ENCODE results near the gene DNAJB9. TPM values are rescaled to one million over a fixed set of nuclear protein-coding genes. Genes with fewer than 3 reads are reported as not detected.

Gene DNAJB9
- total and polyA plus RNA-seq, 10 of the 15 experiments (the other 5 are each of a cell fraction or from before 2014, with no cell fraction given), result 4.5 to 20.9 (median 8.8) TPM

DNA sequence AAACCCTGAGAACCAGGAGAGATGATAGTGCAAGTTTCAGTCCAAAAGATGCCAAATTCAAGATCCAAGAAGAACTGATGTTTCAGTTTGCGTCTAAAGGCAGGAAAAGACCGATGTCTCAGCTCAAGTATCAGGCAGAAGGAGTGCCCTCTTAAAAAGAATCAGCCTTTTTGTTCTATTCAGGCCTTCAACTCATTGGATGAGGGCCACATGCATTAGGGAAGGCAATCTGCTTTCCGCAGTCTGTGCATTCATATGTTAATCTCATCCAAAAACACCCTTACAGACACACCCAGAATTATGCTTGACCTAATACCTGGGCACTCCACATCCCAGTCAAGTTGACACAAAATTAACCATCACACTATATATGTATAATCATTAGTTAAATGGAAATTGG is 45.2 kb downstream of the DNAJB9 start:
- WGBS (ENCODE audit: insufficient coverage, insufficient replicate concordance, low lambda C conversion rate, missing lambda C conversion rate), result 18% methylated on average over 3 of the region's 3 CpGs
- Histone ChIP-seq H3K36me3 (ENCODE audit: control insufficient read depth in 2 of 2, insufficient read depth in 2 of 2, low read length in 1 of 2) (no peaks in the 10 kb centered on the region), H3K79me2 (ENCODE audit: control insufficient read depth, insufficient read depth, low read length) (no peaks in the 10 kb centered on the region), H3K4me3 (no peak overlapping the region), H3K9me3 (replicated peaks; ENCODE audit: control insufficient read depth, insufficient read depth, low read length) (no peaks in the 10 kb centered on the region), H3K27me3 (replicated peaks in 1 of 2; ENCODE audit: control insufficient read depth in 2 of 2, insufficient read depth in 2 of 2, low read length in 1 of 2) (peaks cover 0 to 4% of the 10 kb centered on the region in 2 experiments; a peak in 1 of 4 replicates), H4K20me1 (ENCODE audit: control insufficient read depth, insufficient read depth) (no peaks in the 10 kb centered on the region), H3K9ac (ENCODE audit: control insufficient read depth, insufficient read depth, low read length) (no peak overlapping the region), H3K27ac (ENCODE audit: control insufficient read depth, insufficient read depth) (no peak overlapping the region), H2AFZ (ENCODE audit: control insufficient read depth, low read depth, low read length) (no peak overlapping the region), H3K4me1 (ENCODE audit: control insufficient read depth, insufficient read depth, low read length) (no peaks in the 10 kb centered on the region), H3K4me2 (ENCODE audit: control insufficient read depth, insufficient read depth) (no peak overlapping the region)
- DNase-seq (ENCODE audit: low read depth, low spot score) (no peak), ATAC-seq (no peak), FAIRE-seq (no peak)
- RAD21 ChIA-PET (ENCODE audit: unreplicated experiment), result no interaction called here
- SMC1A ChIA-PET (ENCODE audit: uncharacterized antibody, unreplicated experiment), result no interaction called here
- CTCF ChIA-PET, result interaction anchor here (1.1 to 1.3 kb wide), 3 partner anchors 29 to 259 kb away, joined by 3 read pairs; no protein-coding TSS in a partner anchor
- no TSS peak for BruUV-seq (replicated peaks)
- POLR2A ChIA-PET, result no interaction called here
- in situ Hi-C loops (cut with MboI), result no loop called here
- intact Hi-C loops (cut with micrococcal nuclease; ENCODE audit: unreplicated experiment), result loop anchor here (10.0 kb wide), 1 partner anchor 1830 kb away; no protein-coding TSS in a partner anchor
- no peak for TF ChIP-seq RELA (IDR thresholded peaks at IDR 0.05; ENCODE audit: borderline replicate concordance, partially characterized antibody)
- TF ChIP-seq TCF3 (IDR thresholded peaks at IDR 0.05; ENCODE audit: borderline replicate concordance, insufficient read depth, low read depth, low read length), result no peak
- no peak for TF ChIP-seq CBX5 (IDR thresholded peaks at IDR 0.05; ENCODE audit: low read depth)
- TF ChIP-seq ZNF207 (IDR thresholded peaks at IDR 0.05; ENCODE audit: borderline replicate concordance), result no peak
- no peak for TF ChIP-seq JUND (IDR thresholded peaks at IDR 0.05; ENCODE audit: low read depth, low read length)
- no peak for TF ChIP-seq CBX3 (IDR thresholded peaks at IDR 0.05; ENCODE audit: borderline replicate concordance, low read depth)
- TF ChIP-seq RAD51 (IDR thresholded peaks at IDR 0.05), result no peak
- no peak for TF ChIP-seq NFIC (IDR thresholded peaks at IDR 0.05; ENCODE audit: low read depth, low read length)
- TF ChIP-seq ZNF687 (IDR thresholded peaks at IDR 0.05), result no peak
- TF ChIP-seq MEF2A (IDR thresholded peaks at IDR 0.05; ENCODE audit: insufficient read depth, low read depth, low read length), result no peak
- no peak for TF ChIP-seq NFYA (IDR thresholded peaks at IDR 0.05; ENCODE audit: borderline replicate concordance, low read depth, low read length)
- TF ChIP-seq, protein P1, sequence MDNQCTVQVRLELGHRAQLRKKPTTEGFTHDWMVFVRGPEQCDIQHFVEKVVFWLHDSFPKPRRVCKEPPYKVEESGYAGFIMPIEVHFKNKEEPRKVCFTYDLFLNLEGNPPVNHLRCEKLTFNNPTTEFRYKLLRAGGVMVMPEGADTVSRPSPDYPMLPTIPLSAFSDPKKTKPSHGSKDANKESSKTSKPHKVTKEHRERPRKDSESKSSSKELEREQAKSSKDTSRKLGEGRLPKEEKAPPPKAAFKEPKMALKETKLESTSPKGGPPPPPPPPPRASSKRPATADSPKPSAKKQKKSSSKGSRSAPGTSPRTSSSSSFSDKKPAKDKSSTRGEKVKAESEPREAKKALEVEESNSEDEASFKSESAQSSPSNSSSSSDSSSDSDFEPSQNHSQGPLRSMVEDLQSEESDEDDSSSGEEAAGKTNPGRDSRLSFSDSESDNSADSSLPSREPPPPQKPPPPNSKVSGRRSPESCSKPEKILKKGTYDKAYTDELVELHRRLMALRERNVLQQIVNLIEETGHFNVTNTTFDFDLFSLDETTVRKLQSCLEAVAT (IDR thresholded peaks at IDR 0.05), result no peak
- TF ChIP-seq, protein P2, sequence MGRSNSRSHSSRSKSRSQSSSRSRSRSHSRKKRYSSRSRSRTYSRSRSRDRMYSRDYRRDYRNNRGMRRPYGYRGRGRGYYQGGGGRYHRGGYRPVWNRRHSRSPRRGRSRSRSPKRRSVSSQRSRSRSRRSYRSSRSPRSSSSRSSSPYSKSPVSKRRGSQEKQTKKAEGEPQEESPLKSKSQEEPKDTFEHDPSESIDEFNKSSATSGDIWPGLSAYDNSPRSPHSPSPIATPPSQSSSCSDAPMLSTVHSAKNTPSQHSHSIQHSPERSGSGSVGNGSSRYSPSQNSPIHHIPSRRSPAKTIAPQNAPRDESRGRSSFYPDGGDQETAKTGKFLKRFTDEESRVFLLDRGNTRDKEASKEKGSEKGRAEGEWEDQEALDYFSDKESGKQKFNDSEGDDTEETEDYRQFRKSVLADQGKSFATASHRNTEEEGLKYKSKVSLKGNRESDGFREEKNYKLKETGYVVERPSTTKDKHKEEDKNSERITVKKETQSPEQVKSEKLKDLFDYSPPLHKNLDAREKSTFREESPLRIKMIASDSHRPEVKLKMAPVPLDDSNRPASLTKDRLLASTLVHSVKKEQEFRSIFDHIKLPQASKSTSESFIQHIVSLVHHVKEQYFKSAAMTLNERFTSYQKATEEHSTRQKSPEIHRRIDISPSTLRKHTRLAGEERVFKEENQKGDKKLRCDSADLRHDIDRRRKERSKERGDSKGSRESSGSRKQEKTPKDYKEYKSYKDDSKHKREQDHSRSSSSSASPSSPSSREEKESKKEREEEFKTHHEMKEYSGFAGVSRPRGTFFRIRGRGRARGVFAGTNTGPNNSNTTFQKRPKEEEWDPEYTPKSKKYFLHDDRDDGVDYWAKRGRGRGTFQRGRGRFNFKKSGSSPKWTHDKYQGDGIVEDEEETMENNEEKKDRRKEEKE (IDR thresholded peaks at IDR 0.05), result no peak
- TF ChIP-seq ZNF384 (IDR thresholded peaks at IDR 0.05; ENCODE audit: borderline replicate concordance, low read depth, low read length), result no peak
